Activated naive CD4-positive, alpha-beta T cell treated with anti-CD3 and anti-CD28 coated beads for 36 hours (primary cell): ENCODE results near the gene ANXA2R. TPM values are rescaled to one million over a fixed set of nuclear protein-coding genes. Genes with fewer than 3 reads are reported as not detected.
"Not testable (repeated sequence)": the region's sequence is repeated elsewhere in the genome, so short reads cannot be mapped to it uniquely, and the experiment has no call there.

ENCODE experiments used
- CTCF ChIA-PET: fragments of 350-600 bp; sonication (Branson Sonifier 250); formaldehyde crosslinking; loops from one replicate; lab custom pipeline; 2021; ENCODE audit warnings: antibody characterized with exemption; lab: Charles Lee
- DNase-seq: peaks from one replicate; pipeline ENCODE4 v3.0.0-alpha.2; 2020
- H3K27ac Mint-ChIP-seq: one replicate; pipeline ENCODE4 v1.8.0; 2021; ENCODE audit warnings: mild to moderate bottlenecking, mixed read lengths
- H3K27me3 Mint-ChIP-seq: one replicate; pipeline ENCODE4 v1.8.0; 2021; ENCODE audit warnings: low read depth, mixed read lengths
- H3K36me3 Mint-ChIP-seq: one replicate; pipeline ENCODE4 v1.8.0; 2021; ENCODE audit warnings: low read depth, mixed read lengths
- H3K4me1 Mint-ChIP-seq: one replicate; pipeline ENCODE4 v1.8.0; 2021; ENCODE audit warnings: low read depth, mixed read lengths
- H3K4me3 Mint-ChIP-seq: one replicate; pipeline ENCODE4 v1.8.0; 2021; ENCODE audit warnings: mild to moderate bottlenecking, moderate library complexity, mixed read lengths
- H3K9me3 Mint-ChIP-seq: one replicate; pipeline ENCODE4 v1.8.0; 2021; ENCODE audit warnings: mixed read lengths
- intact Hi-C: fragments of 100-400 bp; cut with micrococcal nuclease; formaldehyde crosslinking; loops from one replicate; pipeline ENCODE4 v1.15.1; 2023
- total RNA-seq, 2 experiments: library from RNA; stranded (reverse); gene quantifications; one replicate each; pipeline ENCODE4 v1.2.3, GENCODE V29; 2021

The ANXA2R gene
- total RNA-seq, 2 experiments from 2014 or later, result 6.0 to 6.5 TPM

DNA sequence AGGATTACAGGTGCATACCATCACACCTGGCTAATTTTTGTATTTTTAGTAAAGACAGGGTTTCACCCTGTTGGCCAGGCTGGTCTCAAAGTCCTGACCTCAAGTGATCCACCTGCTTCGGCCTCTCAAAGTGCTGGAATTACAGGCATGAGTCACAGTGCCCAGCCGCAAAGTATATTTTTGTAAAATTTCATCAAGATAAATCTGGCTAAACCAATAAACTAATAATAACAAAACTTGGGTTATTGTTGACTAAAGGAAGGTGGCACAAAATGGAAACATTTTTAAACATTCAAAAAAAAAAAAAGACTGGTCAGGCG, 29.2 kb upstream of the ANXA2R start:
- H3K27me3 Mint-ChIP-seq, H3K27ac Mint-ChIP-seq, H3K9me3 Mint-ChIP-seq, DNase-seq, CTCF ChIA-PET, H3K4me3 Mint-ChIP-seq: not testable (repeated sequence)
- H3K36me3 Mint-ChIP-seq, result peaks cover 20% of the 10 kb centered on the region
- intact Hi-C loops, result loop anchor here (10.0 kb wide), 1 partner anchor 705 kb away; no protein-coding TSS in a partner anchor
- H3K4me1 Mint-ChIP-seq, result peaks cover 44% of the 10 kb centered on the region

- Mint-ChIP-seq H3K36me3 (peaks cover 19% of the 10 kb centered on the region), H3K27me3 (no peaks in the 10 kb centered on the region), H3K4me3 (peak overlapping the region; percentile 98), H3K4me1 (peaks cover 39% of the 10 kb centered on the region), H3K9me3 (no peaks in the 10 kb centered on the region), H3K27ac (peak overlapping the region; percentile 98)
- DNase-seq, result no peak
- CTCF ChIA-PET, result interaction anchor here (0.9 to 3.3 kb wide), 11 partner anchors 26 to 322 kb away, joined by 3 to 22 read pairs (median 4); no protein-coding TSS in a partner anchor
- intact Hi-C loops, result loop anchor here (10.0 kb wide), 1 partner anchor 707 kb away; no protein-coding TSS in a partner anchor
Measured at GRCh38 chr5:43068037-43068436, 27.9 kb upstream of the ANXA2R start.

DNA sequence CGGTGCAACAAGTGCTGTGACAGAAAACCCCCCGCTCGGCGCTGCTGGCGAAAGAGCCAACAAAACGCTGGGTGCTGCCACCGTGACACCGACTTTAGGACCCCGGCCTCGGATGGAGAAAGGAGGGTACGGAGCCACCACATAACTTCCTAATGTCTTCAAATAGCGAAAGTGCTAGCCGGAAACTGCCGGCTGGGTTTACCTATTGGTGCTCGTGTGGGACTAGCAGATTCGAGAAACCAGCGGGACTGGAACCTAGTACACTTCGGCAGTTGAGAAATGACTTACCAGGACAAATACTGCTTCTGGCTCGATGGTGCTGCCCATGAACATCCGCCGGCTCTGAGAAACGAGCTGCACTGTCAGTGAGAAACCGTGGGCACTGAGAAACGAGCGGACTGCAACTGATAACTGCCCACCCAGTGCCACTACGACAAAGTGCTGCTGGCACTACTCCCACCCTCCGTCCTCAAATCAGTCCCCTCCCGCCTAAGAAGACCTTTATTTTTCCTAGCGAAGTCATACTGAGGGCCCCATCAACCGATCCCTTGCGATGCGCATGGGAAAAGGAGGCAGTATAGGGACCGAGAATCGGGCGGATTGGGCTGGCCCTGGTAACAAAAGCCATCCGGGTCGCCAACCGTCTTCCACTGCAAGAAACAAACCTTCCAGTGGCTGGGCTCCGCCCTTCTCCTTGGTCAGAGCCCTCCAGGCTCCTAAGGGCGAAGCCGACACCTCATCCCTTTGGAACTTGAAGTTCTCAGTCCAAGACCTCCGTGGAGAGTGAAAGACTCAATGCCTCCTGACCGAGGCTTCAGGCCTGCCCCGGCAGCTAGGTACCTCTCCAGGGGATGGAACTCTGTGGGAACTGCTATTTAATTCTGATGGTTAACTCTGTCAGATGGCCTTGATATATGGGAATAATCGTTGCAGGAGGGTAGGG, 27.0 kb upstream of the ANXA2R start:
- DNase-seq, result peak; percentile 92
- CTCF ChIA-PET, result interaction anchor here (0.6 to 3.3 kb wide), 11 partner anchors 25 to 238 kb away, joined by 3 to 22 read pairs (median 4); no protein-coding TSS in a partner anchor
- intact Hi-C loops, result loop anchor here (1.0 to 10.0 kb wide), 13 partner anchors 8 to 708 kb away; partner anchors contain the start of genes C5orf34 and HMGCS1
- Mint-ChIP-seq H3K27ac (peak overlapping the region; percentile 98), H3K9me3 (peaks cover 3% of the 10 kb centered on the region), H3K36me3 (peaks cover 19% of the 10 kb centered on the region), H3K27me3 (no peaks in the 10 kb centered on the region), H3K4me3 (peak overlapping the region; percentile 98), H3K4me1 (peaks cover 36% of the 10 kb centered on the region)

DNA sequence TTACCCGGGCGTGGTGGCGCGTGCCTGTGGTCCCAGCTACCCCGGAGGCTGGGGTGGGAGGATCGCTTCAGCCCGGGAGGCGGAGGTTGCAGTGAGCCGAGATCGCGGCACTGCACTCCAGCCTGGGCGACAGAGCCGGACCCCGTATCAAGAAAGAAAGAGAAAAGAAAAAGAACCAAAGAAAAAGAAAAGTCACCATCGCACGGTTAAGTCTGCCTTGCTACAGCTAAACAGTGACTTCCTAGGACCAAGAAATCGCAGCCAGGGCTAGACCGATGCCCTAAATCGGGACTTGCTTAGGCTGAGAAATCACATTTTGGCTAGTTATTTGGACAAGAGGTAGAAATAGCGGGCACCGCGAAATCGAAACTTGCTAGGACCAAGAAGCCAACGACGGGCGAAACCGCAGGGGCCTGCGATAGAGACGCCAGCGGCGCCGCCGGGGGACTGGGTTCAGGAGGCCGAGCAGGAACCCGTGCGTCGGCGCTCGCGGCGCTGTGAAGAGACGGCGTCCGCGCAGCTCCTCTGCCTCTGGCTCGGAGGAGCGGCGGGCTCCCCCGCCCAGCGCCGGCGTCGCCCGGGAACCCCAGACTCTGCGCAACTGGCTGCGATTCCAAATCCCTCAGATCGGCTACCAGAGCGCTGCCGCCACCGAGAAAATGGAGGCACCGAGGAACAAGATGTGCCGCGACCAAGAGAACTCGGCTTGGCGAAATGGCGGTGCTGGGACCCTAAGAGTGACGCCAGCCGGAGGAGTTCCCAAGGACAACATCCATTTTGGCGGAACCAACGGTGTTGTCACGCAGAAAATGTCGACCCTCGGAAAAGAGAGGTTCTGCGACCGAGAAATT, 26.1 kb upstream of the ANXA2R start:
- H3K4me1 Mint-ChIP-seq, result peaks cover 36% of the 10 kb centered on the region
- H3K9me3 Mint-ChIP-seq, result peaks cover 7% of the 10 kb centered on the region
- DNase-seq, result peak; percentile 69
- intact Hi-C loops, result loop anchor here (1.0 to 10.0 kb wide), 11 partner anchors 26 to 709 kb away; partner anchors contain the start of genes ANXA2R and C5orf34
- H3K4me3 Mint-ChIP-seq, result peak overlapping the region; percentile 98
- CTCF ChIA-PET, result interaction anchor here (0.6 to 3.3 kb wide), 10 partner anchors 24 to 288 kb away, joined by 3 to 22 read pairs (median 4); no protein-coding TSS in a partner anchor
- no peaks in the 10 kb centered on the region for H3K27me3 Mint-ChIP-seq
- H3K27ac Mint-ChIP-seq, result peak overlapping the region; percentile 98
- H3K36me3 Mint-ChIP-seq, result peaks cover 17% of the 10 kb centered on the region

DNA sequence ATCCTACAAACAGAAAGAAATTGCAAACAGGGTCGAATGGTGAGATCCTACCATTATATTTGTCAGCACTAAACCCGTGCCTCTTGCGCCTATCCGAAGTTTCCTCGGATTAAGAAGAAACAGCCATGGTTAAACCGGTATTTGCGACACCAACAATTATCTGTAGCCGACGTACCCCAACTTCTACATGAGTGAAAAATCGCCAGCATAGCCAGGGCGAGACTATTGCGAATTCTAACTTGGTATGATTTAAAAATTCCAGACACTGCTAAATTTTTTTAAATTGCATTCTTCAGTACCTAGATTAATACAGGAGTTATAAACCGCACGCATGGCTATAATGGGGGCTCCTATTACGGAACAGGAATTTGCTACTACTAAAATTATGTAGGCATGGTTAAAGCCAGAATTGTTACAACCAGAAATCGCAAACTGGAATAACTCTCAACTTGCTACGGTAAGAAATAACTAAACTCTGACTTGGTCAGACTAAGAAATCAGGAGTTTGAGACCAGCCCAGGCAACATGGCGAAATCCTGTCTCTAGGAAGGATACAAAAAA, 25.3 kb upstream of the ANXA2R start:
- Mint-ChIP-seq H3K4me3 (peak overlapping the region; percentile 98), H3K27ac (peak overlapping the region; percentile 98)

DNA sequence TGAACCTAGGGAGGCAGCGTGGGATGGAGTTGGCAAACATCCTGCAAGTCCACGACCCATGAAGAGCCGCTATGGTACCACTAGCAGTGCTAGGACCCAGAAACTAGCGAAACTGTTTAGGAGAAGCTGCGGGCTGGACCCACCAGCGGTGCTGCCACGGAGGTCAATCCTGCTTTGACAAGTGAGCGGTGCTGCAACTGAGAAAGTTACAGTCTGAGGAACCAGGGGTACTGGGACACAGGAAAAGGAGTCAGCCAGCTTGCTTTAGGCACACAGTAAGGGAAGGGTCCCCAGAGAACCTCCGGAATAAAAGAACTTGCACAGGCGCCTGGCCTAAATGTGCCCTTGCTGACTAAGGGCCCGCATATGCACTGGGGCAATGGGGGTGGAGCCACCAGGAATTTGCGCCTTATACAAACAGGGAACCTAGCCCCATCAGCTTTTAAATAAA, 23.6 kb upstream of the ANXA2R start:
- H3K27me3 Mint-ChIP-seq, result no peaks in the 10 kb centered on the region
- peaks cover 20% of the 10 kb centered on the region for H3K9me3 Mint-ChIP-seq
- intact Hi-C loops, result loop anchor here (1.0 to 10.0 kb wide), 2 partner anchors 154 to 711 kb away; no protein-coding TSS in a partner anchor
- peaks cover 20% of the 10 kb centered on the region for H3K4me1 Mint-ChIP-seq
- H3K4me3 Mint-ChIP-seq, result no peak overlapping the region
- no peak overlapping the region for H3K27ac Mint-ChIP-seq
- CTCF ChIA-PET, result interaction anchor here (0.6 to 3.1 kb wide), 10 partner anchors 20 to 250 kb away, joined by 3 to 23 read pairs (median 5); partner anchors contain the start of gene HMGCS1
- H3K36me3 Mint-ChIP-seq, result peaks cover 8% of the 10 kb centered on the region
- DNase-seq, result no peak

More for the DNA sequence above, 25.3 kb upstream of the ANXA2R start:
- Mint-ChIP-seq H3K36me3 (peaks cover 12% of the 10 kb centered on the region), H3K9me3 (peaks cover 11% of the 10 kb centered on the region), H3K4me1 (peaks cover 32% of the 10 kb centered on the region), H3K27me3 (no peaks in the 10 kb centered on the region)
- CTCF ChIA-PET, result interaction anchor here (0.6 to 3.3 kb wide), 21 partner anchors 14 to 324 kb away, joined by 3 to 23 read pairs (median 4); no protein-coding TSS in a partner anchor
- intact Hi-C loops, result loop anchor here (1.0 to 10.0 kb wide), 5 partner anchors 25 to 709 kb away; partner anchors contain the start of gene ANXA2R
- DNase-seq, result no peak

DNA sequence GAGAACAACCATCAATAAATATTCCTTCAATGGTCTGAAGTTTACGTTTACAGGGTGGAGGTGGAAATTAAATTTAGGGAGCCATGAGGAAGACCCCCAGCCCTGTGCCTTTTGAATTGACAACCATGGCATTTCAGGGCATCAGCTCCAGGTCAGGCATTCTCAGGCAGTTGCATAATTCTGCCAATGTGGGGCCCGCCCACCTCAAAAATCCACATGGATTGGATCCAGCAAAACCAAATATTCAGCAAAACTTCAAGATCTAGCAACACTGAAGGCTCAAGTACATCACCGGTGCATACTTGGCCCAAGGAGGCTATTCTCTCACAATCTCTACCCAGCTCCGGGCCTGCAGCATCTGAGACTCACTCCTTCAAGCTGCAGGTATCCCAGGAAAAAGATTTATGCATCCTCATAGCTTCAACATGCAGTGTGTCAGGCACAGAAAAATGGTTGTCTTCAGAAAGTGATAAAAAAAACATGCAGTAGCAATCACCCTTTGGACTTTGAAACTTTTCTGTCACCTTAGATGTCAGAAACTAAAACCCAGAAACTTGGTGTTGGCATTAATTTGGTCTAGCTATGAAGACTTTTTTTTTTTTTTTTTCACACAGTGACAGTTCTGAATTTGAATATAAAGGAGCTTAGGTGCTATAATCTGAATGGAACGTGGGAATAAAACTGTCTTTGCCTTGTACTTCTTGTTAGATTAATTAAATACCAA, 21.4 kb upstream of the ANXA2R start:
- CTCF ChIA-PET, result interaction anchor here (0.9 to 1.9 kb wide), 2 partner anchors 20 to 328 kb away, joined by 3 to 10 read pairs; no protein-coding TSS in a partner anchor
- Mint-ChIP-seq H3K4me3 (no peak overlapping the region), H3K27me3 (no peaks in the 10 kb centered on the region), H3K4me1 (peaks cover 9% of the 10 kb centered on the region), H3K27ac (no peak overlapping the region), H3K9me3 (peaks cover 28% of the 10 kb centered on the region), H3K36me3 (peaks cover 4% of the 10 kb centered on the region)
- no peak for DNase-seq
- intact Hi-C loops, result loop anchor here (10.0 kb wide), 1 partner anchor 713 kb away; no protein-coding TSS in a partner anchor

- H3K4me3 Mint-ChIP-seq, H3K27ac Mint-ChIP-seq, H3K4me1 Mint-ChIP-seq, H3K27me3 Mint-ChIP-seq, H3K36me3 Mint-ChIP-seq, CTCF ChIA-PET, DNase-seq: not testable (repeated sequence)
- intact Hi-C loops, result loop anchor here (10.0 kb wide), 1 partner anchor 715 kb away; no protein-coding TSS in a partner anchor
- peaks cover 38% of the 10 kb centered on the region for H3K9me3 Mint-ChIP-seq
Measured at GRCh38 chr5:43060020-43060419, 19.9 kb upstream of the ANXA2R start.

- H3K27ac Mint-ChIP-seq, DNase-seq, CTCF ChIA-PET, intact Hi-C loops, H3K4me1 Mint-ChIP-seq, H3K27me3 Mint-ChIP-seq, H3K4me3 Mint-ChIP-seq: not testable (repeated sequence)
- Mint-ChIP-seq H3K9me3 (peaks cover 28% of the 10 kb centered on the region), H3K36me3 (peaks cover 11% of the 10 kb centered on the region)
Measured at GRCh38 chr5:43055098-43055497, 15.0 kb upstream of the ANXA2R start.

GRCh38 chr5:43051684-43052083, 11.6 kb upstream of the ANXA2R start:
- Mint-ChIP-seq H3K27ac (no peak overlapping the region), H3K4me1 (peaks cover 19% of the 10 kb centered on the region), H3K36me3 (peaks cover 11% of the 10 kb centered on the region), H3K27me3 (no peaks in the 10 kb centered on the region), H3K4me3 (no peak overlapping the region), H3K9me3 (peaks cover 13% of the 10 kb centered on the region)
- intact Hi-C loops, result no loop called here
- DNase-seq, result no peak
- CTCF ChIA-PET, result interaction anchor here (1.4 kb wide), 1 partner anchor 13 kb away, joined by 3 read pairs; no protein-coding TSS in a partner anchor
